Activated CD8-positive, alpha-beta T cell treated with anti-CD3 and anti-CD28 coated beads, Interleukin-2, amount 10 ng/mL, durations not matched to agents 7 days and 5 days (primary cell): ENCODE results near the gene MSTO1. TPM values are rescaled to one million over a fixed set of nuclear protein-coding genes. Genes with fewer than 3 reads are reported as not detected.
"Not testable (repeated sequence)": the region's sequence is repeated elsewhere in the genome, so short reads cannot be mapped to it uniquely, and the experiment has no call there.

ENCODE experiments used
- ATAC-seq: fragments of 150-1000 bp; cut with Tn5 transposase; one replicate; pipeline ENCODE4 v1.10.0; 2021; ENCODE audit warnings: moderate library complexity
- CTCF ChIA-PET: fragments of 350-600 bp; sonication (Branson Sonifier 250); formaldehyde crosslinking; loops from one replicate; lab custom pipeline; 2021; ENCODE audit warnings: antibody characterized with exemption; lab: Charles Lee
- POLR2A ChIA-PET: fragments of 350-600 bp; sonication (Branson Sonifier 250); formaldehyde crosslinking; loops from one replicate; lab custom pipeline; 2021; ENCODE audit warnings: antibody characterized with exemption; lab: Charles Lee
- DNase-seq: peaks from one replicate; pipeline ENCODE4 v3.0.0-alpha.2; 2020
- H3K27ac Mint-ChIP-seq: one replicate; pipeline ENCODE4 v1.8.0; 2021; ENCODE audit warnings: mild to moderate bottlenecking, mixed read lengths
- H3K27me3 Mint-ChIP-seq: one replicate; pipeline ENCODE4 v1.8.0; 2021; ENCODE audit warnings: low read depth, mixed read lengths
- H3K36me3 Mint-ChIP-seq: one replicate; pipeline ENCODE4 v1.8.0; 2021; ENCODE audit warnings: low read depth, mixed read lengths
- H3K4me1 Mint-ChIP-seq: one replicate; pipeline ENCODE4 v1.8.0; 2021; ENCODE audit warnings: low read depth, mixed read lengths
- H3K4me3 Mint-ChIP-seq: one replicate; pipeline ENCODE4 v1.8.0; 2021; ENCODE audit warnings: mild to moderate bottlenecking, mixed read lengths
- H3K9me3 Mint-ChIP-seq: one replicate; pipeline ENCODE4 v1.8.0; 2022; ENCODE audit warnings: mixed read lengths; ENCODE audit not compliant: insufficient read depth
- total RNA-seq, 2 experiments: library from RNA; stranded (reverse); gene quantifications; one replicate each; pipeline ENCODE4 v1.2.3, GENCODE V29; 2021

MSTO1 gene
- total RNA-seq, 2 experiments from 2014 or later = 61.2 to 61.6 TPM

GRCh38 chr1:155590516-155591247 is 19.3 kb upstream of the MSTO1 start:
- H3K4me3 Mint-ChIP-seq, H3K27ac Mint-ChIP-seq: not testable (repeated sequence)
- CTCF ChIA-PET = interaction anchor here (4.1 kb wide), 1 partner anchor 340 kb away, joined by 28 read pairs; no protein-coding TSS in a partner anchor

DNA sequence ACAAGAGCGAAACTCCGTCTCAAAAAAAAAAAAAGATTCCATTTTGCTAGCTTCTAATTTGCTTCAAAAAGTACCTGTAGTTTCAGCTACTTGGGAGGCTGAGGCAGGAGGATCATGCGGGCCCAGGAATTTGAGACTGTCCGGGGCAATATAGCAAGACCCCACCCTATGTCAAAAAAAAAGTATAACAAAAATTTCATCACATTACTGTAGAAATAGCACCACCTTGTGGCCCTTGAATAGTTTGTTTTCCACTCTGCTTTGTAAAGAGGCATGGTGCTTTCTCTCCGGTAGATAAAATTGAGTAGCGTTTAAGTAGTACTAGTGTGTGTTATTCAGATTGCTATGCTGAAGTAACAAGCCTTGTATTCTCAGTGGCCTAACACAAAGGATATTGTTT is 18.2 kb upstream of the MSTO1 start:
- Mint-ChIP-seq H3K9me3 (no peaks in the 10 kb centered on the region), H3K4me3 (no peak overlapping the region), H3K36me3 (no peaks in the 10 kb centered on the region), H3K27me3 (no peaks in the 10 kb centered on the region), H3K4me1 (peaks cover 3% of the 10 kb centered on the region), H3K27ac (no peak overlapping the region)
- DNase-seq = peak; percentile 57
- ChIA-PET POLR2A (no interaction called here), CTCF (interaction anchor here (0.7 to 4.1 kb wide), 2 partner anchors 230 to 341 kb away, joined by 3 to 28 read pairs; no protein-coding TSS in a partner anchor)
- ATAC-seq = peak; percentile 63

More at GRCh38 chr1:155590516-155591247, 19.3 kb upstream of the MSTO1 start:
- H3K9me3 Mint-ChIP-seq, H3K4me1 Mint-ChIP-seq, POLR2A ChIA-PET, DNase-seq, H3K36me3 Mint-ChIP-seq, H3K27me3 Mint-ChIP-seq, ATAC-seq: not testable (repeated sequence)

DNA sequence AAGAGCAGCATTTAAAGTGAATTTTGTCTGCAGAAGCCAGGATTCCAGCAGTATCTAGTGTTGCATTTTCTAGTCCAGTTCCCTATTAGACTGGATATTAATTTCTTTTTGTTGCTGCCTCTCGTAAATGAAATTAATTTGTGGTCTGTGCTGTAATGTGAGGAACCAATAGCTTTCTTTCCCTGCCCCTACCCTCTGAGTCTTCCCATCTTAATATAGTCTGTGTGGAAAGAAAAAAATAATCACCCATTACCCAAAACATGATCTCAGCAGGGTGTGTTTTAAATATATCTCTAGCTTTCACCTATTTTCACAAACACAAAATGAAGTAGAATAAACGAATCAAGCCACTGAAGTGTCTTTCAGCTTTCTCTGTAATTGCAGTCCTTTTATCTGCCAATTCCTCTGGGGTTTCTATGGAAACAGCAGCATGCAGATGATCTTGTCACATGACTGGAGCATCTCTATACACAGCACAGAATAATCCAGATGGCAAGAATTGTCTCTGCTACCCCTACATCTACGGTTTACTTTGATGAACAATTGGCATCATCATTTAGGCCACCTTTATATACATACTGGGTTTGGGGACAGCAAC is 14.0 kb upstream of the MSTO1 start:
- ChIA-PET POLR2A (interaction anchor here (0.6 kb wide), 2 partner anchors 10 to 352 kb away, joined by 3 read pairs; no protein-coding TSS in a partner anchor), CTCF (interaction anchor here (0.8 to 1.2 kb wide), 2 partner anchors 10 to 346 kb away, joined by 3 read pairs; no protein-coding TSS in a partner anchor)
- not testable (repeated sequence) for H3K9me3 Mint-ChIP-seq, H3K36me3 Mint-ChIP-seq, H3K4me3 Mint-ChIP-seq, H3K27me3 Mint-ChIP-seq, DNase-seq, H3K27ac Mint-ChIP-seq
- peak; percentile 30 for ATAC-seq
- peaks cover 14% of the 10 kb centered on the region for H3K4me1 Mint-ChIP-seq

GRCh38 chr1:155596864-155597263 is 13.2 kb upstream of the MSTO1 start:
- Mint-ChIP-seq H3K9me3 (no peaks in the 10 kb centered on the region), H3K27me3 (no peaks in the 10 kb centered on the region), H3K4me1 (peaks cover 14% of the 10 kb centered on the region), H3K36me3 (no peaks in the 10 kb centered on the region), H3K4me3 (no peak overlapping the region), H3K27ac (no peak overlapping the region)
- DNase-seq (no peak), ATAC-seq (no peak)
- POLR2A ChIA-PET = interaction anchor here (0.6 kb wide), 1 partner anchor 33 kb away, joined by 3 read pairs; no protein-coding TSS in a partner anchor
- CTCF ChIA-PET = interaction anchor here (0.7 to 1.2 kb wide), 2 partner anchors 9 to 616 kb away, joined by 3 read pairs; partner anchors contain the start of gene PMF1

DNA sequence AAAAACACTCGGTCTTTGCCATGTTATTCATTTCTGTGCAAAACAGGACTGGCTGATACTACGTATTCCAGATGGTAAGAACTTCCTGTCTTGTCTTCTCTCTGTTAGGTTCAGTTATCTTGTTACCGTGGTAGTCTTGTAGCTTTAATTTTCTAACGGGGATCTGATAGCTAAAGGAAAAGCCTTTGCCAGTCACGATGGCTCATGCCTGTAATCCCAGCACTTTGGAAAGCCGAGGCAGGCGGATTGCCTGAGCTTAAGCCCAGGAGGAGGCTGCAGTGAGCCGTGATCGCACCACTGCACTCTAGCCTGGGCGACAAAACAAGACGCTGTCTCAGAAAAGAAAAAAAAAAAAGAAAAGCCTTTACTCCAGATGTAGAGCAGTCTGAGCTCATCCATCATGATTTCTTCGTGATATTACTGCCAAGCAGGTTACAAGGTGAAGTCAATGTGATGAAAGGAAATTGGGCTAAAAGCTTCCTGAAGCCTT is 11.1 kb upstream of the MSTO1 start:
- H3K4me1 Mint-ChIP-seq = peaks cover 11% of the 10 kb centered on the region
- peak overlapping the region; percentile 68 for H3K4me3 Mint-ChIP-seq
- no peaks in the 10 kb centered on the region for H3K9me3 Mint-ChIP-seq
- ATAC-seq (peak; percentile 44), DNase-seq (no peak)
- peak overlapping the region; percentile 82 for H3K27ac Mint-ChIP-seq
- no peaks in the 10 kb centered on the region for H3K36me3 Mint-ChIP-seq
- no peaks in the 10 kb centered on the region for H3K27me3 Mint-ChIP-seq
- POLR2A ChIA-PET = interaction anchor here (0.7 to 1.1 kb wide), 2 partner anchors 11 to 37 kb away, joined by 3 to 4 read pairs; partner anchors contain the start of gene MSTO1
- CTCF ChIA-PET = interaction anchor here (0.6 to 2.3 kb wide), 5 partner anchors 11 to 508 kb away, joined by 3 to 14 read pairs (median 3); partner anchors contain the start of genes GON4L and MSTO1

DNA sequence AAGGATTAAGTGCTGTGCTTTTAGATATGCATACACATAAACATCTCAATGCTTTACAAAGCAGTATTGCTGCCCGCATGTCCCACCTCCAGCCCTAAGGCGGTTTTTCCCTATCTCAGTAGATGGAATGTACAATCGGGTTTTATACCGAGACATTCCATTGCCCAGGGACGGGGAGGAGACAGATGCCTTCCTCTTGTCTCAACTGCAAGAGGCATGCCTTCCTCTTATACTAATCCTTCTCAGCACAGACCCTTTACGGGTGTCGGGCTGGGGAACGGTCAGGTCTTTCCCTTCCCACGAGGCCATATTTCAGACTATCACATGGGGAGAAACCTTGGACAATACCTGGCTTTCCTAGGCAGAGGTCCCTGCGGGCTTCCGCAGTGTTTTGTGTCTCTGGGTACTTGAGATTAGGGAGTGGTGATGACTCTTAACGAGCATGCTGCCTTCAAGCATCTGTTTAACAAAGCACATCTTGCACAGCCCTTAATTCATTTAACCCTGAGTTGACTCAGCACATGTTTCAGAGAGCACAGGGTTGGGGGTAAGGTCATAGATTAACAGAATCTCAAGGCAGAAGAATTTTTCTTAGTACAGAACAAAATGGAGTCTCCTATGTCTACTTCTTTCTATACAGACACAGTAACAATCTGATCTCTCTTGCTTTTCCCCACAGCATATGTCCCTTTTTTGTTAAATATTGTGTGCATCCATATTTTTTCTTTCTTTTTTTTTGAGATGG is 10.0 kb upstream of the MSTO1 start:
- POLR2A ChIA-PET, DNase-seq, CTCF ChIA-PET, H3K9me3 Mint-ChIP-seq, H3K4me3 Mint-ChIP-seq, ATAC-seq, H3K27ac Mint-ChIP-seq, H3K27me3 Mint-ChIP-seq, H3K36me3 Mint-ChIP-seq: not testable (repeated sequence)
- peaks cover 11% of the 10 kb centered on the region for H3K4me1 Mint-ChIP-seq

DNA sequence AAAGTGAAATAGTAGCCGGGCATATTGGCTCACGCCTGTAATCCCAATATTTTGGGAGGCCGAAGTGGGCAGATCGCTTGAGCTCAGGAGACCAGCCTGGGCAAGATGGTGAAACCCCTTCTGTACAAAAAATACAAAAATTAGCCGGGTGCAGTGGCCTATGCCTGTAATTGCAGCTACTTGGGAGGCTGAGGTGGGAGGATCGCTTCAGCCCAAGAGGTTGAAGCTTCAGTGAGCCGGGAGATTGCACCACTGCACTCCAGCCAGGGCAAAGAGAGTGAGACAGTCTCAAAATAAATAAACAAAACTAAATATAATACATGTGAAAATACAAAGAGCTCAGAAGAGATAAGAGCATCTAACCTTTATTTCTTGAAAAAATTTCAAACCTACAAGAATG is 2.3 kb upstream of the MSTO1 start:
- Mint-ChIP-seq H3K9me3 (no peaks in the 10 kb centered on the region), H3K4me1 (peaks cover 8% of the 10 kb centered on the region), H3K27ac (no peak overlapping the region), H3K4me3 (no peak overlapping the region), H3K27me3 (no peaks in the 10 kb centered on the region), H3K36me3 (peaks cover 7% of the 10 kb centered on the region)
- POLR2A ChIA-PET = no interaction called here
- DNase-seq (no peak), ATAC-seq (no peak)
- CTCF ChIA-PET = interaction anchor here (1.3 to 1.4 kb wide), 2 partner anchors 37 to 357 kb away, joined by 3 to 5 read pairs; no protein-coding TSS in a partner anchor

DNA sequence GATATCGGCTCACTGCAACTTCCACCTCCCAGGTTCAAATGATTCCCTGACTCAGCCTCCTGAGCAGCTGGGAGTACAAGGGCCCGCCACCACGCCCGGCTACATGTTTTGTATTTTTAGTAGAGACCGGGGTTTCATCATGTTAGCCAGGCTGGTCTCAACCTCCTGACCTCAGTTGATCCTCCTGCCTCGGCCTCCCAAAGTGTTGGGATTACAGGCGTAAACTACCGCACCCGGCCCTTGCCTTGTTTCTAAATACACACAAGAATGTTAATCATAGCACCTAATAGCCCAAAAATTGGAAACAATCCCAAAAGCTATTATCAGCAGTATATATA is 1.2 kb upstream of the MSTO1 start:
- peaks cover 12% of the 10 kb centered on the region for H3K36me3 Mint-ChIP-seq
- ChIA-PET POLR2A (no interaction called here), CTCF (no interaction called here)
- no peak overlapping the region for H3K27ac Mint-ChIP-seq
- no peak for DNase-seq
- ATAC-seq = no peak
- no peaks in the 10 kb centered on the region for H3K27me3 Mint-ChIP-seq
- peak overlapping the region; percentile 28 for H3K4me3 Mint-ChIP-seq
- peaks cover 8% of the 10 kb centered on the region for H3K4me1 Mint-ChIP-seq
- no peaks in the 10 kb centered on the region for H3K9me3 Mint-ChIP-seq

GRCh38 chr1:155610257-155610647 is 234 bp downstream of the MSTO1 start:
- not testable (repeated sequence) for DNase-seq, H3K27me3 Mint-ChIP-seq, H3K27ac Mint-ChIP-seq, H3K4me1 Mint-ChIP-seq, H3K9me3 Mint-ChIP-seq
- POLR2A ChIA-PET = interaction anchor here (0.6 kb wide), 1 partner anchor 12 kb away, joined by 3 read pairs; no protein-coding TSS in a partner anchor
- CTCF ChIA-PET = interaction anchor here (0.8 to 1.0 kb wide), 2 partner anchors 11 to 30 kb away, joined by 3 read pairs; no protein-coding TSS in a partner anchor
- H3K4me3 Mint-ChIP-seq = peak overlapping the region; percentile 87
- peaks cover 12% of the 10 kb centered on the region for H3K36me3 Mint-ChIP-seq
- peak; percentile 29 for ATAC-seq

- peaks cover 12% of the 10 kb centered on the region for H3K36me3 Mint-ChIP-seq
- H3K27ac Mint-ChIP-seq, H3K4me3 Mint-ChIP-seq, POLR2A ChIA-PET, CTCF ChIA-PET, H3K9me3 Mint-ChIP-seq, H3K27me3 Mint-ChIP-seq, H3K4me1 Mint-ChIP-seq, ATAC-seq, DNase-seq: not testable (repeated sequence)
These were observed 3.2 kb downstream of the MSTO1 start for GRCh38 chr1:155613226-155613625.

GRCh38 chr1:155622191-155622590 is 12.2 kb downstream of the MSTO1 start:
- H3K27ac Mint-ChIP-seq = no peak overlapping the region
- H3K36me3 Mint-ChIP-seq = peaks cover 4% of the 10 kb centered on the region
- CTCF ChIA-PET = no interaction called here
- H3K27me3 Mint-ChIP-seq = no peaks in the 10 kb centered on the region
- DNase-seq (no peak), ATAC-seq (no peak)
- no peaks in the 10 kb centered on the region for H3K9me3 Mint-ChIP-seq
- no peak overlapping the region for H3K4me3 Mint-ChIP-seq
- POLR2A ChIA-PET = no interaction called here
- peaks cover 1% of the 10 kb centered on the region for H3K4me1 Mint-ChIP-seq
